H1 (cell line): ENCODE measurements around the gene FCHSD1.

ENCODE experiments used
- CBX8 ChIP-seq: fragments of 300-800, 300-1000 bp; sonication (generic); IDR thresholded peaks from 2 replicates; pipeline ENCODE4 v1.7.1; 2016; ENCODE audit warnings: low read depth, low read length, borderline replicate concordance
- CTCF ChIP-seq, 3 experiments: IDR thresholded peaks; 1 replicate in 2 of 3; 2 replicates in 1 of 3; pipeline versions ENCODE4 v1.5.1 to v1.6.1; 2011; ENCODE audit warnings: low read length in 3 of 3, mild to moderate bottlenecking in 3 of 3, inconsistent platforms in 2 of 3, low read depth in 1 of 3, moderate library complexity in 1 of 3; ENCODE audit not compliant: insufficient read depth in 1 of 3; ENCODE audit errors: control extremely low read depth in 1 of 3
- JUN ChIP-seq: IDR thresholded peaks from 2 replicates; pipeline ENCODE4 v1.6.1; 2011; ENCODE audit warnings: low read depth, mild to moderate bottlenecking, improper control_type of control experiment, low read length
- KDM5A ChIP-seq: fragments of 200-600 bp; IDR thresholded peaks from 2 replicates; pipeline ENCODE4 v1.7.1; 2012; ENCODE audit warnings: mild to moderate bottlenecking, low read length, inconsistent platforms, mixed read lengths
- MAX ChIP-seq: IDR thresholded peaks from 2 replicates; pipeline ENCODE4 v1.6.1; 2012; ENCODE audit warnings: inconsistent platforms
- POLR2A ChIP-seq, 2 experiments: IDR thresholded peaks; 1 replicate in 1 of 2; 2 replicates in 1 of 2; pipeline ENCODE4 v1.6.1; 2011; ENCODE audit warnings: low read depth in 2 of 2, low read length in 2 of 2, mild to moderate bottlenecking in 2 of 2; ENCODE audit errors: control extremely low read depth in 1 of 2
- SAP30 ChIP-seq: fragments of 300-600 bp; sonication (generic); IDR thresholded peaks from 2 replicates; pipeline ENCODE4 v1.7.1; 2012; ENCODE audit warnings: low read length, moderate library complexity, mild to moderate bottlenecking, inconsistent platforms; ENCODE audit not compliant: insufficient read depth, insufficient replicate concordance
- TAF1 ChIP-seq: IDR thresholded peaks from 2 replicates; pipeline ENCODE4 v1.6.1; 2011; ENCODE audit warnings: mild to moderate bottlenecking, low read depth, low read length

DNA sequence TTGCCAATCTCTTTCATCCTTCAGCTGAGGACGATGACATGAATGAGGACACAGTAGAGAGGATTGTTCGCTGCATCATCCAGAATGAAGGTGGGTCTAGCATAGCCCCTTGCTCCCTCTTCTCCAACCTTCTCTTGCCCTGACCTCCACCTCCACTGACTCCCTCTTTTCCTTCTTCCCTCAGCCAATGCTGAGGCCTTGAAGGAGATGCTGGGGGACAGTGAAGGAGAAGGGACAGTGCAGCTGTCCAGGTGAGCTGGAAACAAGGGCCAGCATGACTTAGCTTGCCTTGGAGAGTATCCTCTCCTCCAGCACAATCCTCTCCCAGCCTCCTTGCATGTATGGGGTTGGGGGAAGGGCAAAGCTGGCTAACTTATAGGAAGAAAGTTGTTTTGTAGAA is 12.4 kb downstream of the FCHSD1 start:
- TF ChIP-seq KDM5A (no peak), JUN (no peak), CTCF (IDR thresholded peaks at IDR 0.05; ENCODE audit: control extremely low read depth in 1 of 3, insufficient read depth in 1 of 3, low read depth in 1 of 3, low read length in 3 of 3) (no peak), CBX8 (no peak), SAP30 (no peak), POLR2A (IDR thresholded peaks at IDR 0.05; ENCODE audit: control extremely low read depth in 1 of 2, low read depth in 2 of 2, low read length in 2 of 2) (no peak), MAX (no peak), TAF1 (no peak)
